NCI-H146 treated with DMSO at 0.1 percent for 48 hours (cell line): Measurements from ENCODE around the gene PAXX.
A peak's percentile ranks its signal among the peaks of the same experiment; 100 is the strongest.

ENCODE experiments used
- DNase-seq: peaks from one replicate; lab custom pipeline; 2025; ENCODE audit not compliant: unreplicated experiment; lab: John Stamatoyannopoulos, UW

PAXX gene

DNA sequence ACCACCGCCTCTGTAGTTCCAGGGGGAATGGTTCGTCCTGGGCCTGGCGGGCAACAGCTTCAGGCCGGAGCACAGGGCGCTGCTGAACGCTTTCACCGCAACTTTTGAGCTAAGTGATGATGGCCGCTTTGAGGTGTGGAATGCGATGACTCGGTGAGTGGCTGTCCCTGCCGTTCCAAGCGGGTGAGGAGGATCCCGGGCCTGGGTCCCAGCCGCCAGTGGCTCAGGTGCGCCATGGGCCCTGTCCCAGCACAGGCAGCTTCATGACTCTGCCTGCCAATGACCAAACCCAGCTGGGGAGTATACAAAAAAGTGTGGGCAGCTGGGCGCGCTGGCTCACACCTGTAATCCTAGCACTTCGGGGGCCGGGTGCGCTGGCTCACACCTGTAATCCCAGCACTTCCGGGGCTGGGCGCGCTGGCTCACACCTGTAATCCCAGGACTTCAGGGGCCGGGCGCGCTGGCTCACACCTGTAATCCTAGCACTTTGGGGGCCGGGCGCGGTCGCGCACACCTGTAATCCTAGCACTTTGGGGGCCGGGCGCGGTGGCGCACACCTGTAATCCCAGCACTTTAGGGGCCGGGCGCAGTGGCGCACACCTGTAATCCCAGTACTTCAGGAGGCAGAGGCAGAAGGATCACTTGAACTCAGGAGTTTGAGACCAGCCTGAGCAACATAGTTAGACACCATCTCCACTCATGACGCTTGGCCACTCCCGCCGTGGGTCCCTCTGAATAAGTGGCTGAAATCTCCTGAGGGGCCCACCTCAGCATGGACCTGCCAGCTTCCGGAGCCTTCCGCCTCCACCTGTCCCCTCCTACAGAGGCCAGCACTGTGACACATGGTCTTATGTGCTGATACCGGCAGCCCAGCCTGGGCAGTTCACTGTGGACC is 39.1 kb upstream of the PAXX start:
- no peak for DNase-seq

DNA sequence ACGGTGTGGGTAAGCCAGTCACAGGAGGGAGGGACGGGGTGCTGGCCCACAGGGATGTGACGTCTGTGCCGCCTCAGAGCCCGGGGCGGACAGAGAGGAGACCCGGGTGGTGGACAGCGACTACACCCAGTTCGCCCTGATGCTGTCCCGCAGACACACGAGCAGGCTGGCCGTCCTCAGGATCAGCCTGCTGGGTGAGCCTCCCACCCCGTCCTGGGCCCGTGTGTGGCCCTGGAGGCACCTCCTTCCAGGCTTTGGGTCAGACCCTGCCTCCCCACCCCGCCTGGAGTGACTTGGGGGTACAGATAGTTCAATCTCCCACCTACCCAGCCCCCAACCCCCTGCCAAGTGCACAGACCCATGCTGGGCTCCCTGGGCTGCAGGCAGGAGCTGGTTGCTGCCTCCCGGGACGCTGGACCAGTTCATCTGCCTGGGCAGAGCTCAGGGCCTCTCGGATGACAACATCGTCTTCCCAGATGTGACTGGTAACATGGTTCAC is 38.4 kb upstream of the PAXX start:
- DNase-seq, result no peak

DNA sequence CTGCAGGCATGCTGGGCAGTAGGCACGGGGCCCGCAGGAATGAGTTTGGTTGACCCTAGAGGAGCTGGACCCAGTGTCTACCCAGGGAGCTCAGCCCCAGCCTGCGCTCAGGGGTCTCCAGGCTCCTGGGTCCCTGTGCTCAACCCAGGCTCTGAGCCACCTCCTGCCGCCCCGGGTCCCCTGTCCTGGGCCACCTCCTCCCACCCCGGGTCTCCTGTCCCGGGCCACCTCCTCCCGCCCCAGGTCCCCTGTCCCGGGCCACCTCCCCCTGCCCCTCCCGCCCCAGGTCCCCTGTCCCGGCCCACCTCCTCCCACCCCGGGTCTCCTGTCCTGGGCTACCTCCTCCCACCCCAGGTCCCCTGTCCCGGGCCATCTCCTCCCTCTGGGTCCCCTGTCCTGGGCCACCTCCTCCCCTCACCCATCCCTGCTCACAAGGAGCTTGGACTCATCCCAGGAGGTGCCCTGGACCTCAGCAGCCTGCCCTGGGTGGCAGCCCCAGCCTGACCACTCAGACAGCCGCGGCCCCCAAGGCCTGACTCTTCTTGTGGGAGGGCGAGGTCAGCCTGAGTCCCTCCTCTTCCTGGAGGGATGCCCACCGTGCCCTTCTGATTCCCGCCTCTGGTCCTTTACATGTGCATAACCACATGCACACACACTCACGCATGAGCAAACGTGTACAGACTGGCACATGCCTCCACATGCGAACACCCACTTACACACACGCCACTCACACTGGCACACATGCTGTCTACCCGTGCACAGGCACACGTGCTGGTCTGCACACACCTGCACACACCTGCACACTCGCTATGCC is 37.7 kb upstream of the PAXX start:
- DNase-seq, result no peak

DNA sequence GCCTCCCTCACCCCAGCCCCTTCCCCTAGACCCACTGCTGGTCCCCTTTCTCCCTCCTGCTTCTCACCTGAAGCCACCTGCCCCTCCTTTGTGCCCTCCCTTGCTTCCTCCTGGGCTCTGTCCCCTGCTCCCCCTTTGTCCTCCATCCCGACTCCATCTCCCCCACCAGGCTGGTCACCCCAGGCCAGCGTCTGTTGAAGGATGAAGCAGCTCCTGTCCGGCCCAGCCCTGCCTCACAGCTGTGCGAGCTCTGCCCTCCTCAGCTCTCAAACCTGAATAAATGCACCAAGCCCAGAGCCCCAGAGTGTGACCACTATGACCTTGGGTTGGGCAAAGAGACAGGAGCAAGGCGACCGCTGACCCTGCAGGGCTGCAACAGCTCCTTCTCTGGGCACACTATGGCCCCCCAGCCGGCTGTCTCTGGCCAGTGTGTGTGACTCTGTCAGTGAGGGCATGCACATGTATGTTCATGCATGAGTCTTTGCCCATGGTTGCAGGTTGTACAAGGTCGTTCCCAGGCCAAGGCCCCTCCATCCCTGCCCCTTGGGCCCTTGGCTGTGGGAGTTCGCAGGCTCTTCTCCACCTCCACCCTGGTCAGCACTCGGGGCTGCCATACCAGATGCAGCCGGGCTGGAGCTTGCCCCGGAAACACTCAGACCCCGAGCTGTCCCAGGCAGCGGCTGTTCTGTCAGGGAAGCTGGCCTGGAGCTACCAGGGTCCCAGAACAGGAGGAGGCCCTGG is 36.9 kb upstream of the PAXX start:
- no peak for DNase-seq

DNA sequence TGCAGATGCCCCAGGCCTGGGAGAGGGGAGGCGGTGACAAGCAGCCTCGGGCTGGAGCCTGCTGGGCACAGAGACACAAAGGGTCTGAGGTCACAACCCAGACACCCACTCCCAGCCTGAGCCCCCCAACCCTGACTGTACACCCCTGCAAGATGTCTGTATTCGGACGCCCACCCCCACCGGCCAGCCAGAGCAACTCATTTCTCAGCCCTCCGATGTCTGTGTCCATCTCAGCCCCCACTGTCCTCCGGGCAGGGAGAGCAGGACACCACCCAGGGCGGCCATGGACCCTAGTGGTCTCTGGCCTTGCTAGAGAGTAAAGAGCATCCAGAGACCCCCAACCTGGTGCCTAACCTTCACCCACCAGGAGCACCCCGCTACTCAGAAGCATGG is 36.3 kb upstream of the PAXX start:
- no peak for DNase-seq

DNA sequence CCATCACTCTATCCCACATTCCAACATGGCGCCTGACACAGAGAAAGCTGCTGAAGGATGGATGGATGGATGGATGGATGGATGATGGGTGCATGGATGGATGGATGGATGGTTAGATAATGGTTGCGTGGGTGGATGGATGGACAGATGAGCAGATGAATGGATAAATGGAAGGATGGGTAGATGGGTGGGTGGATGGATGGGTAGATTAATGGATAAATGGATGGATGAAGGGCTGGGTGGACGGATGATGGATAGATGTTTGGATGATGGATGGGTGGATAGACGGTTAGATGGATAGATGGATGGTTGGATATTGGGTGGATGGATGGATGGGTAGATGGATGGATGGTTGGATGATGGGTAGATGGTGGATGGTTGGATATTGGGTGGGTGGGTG is 35.6 kb upstream of the PAXX start:
- no peak for DNase-seq

DNA sequence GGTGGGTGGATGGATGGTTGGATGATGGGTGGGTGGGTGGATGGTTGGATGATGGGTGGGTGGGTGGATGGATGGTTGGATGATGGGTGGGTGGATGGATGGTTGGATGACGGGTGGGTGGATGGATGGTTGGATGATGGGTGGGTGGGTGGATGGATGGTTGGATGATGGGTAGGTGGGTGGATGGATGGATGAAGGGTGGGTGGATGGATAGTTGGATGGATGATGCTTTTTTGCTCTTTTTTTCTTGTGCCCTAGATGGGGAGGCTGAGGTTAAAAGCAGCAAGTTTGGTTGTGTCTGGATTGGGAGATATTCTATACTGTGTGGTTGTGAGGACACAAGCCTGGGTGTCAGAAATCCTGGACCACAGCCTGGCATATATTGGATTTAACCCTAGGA is 34.8 kb upstream of the PAXX start:
- no peak for DNase-seq

DNA sequence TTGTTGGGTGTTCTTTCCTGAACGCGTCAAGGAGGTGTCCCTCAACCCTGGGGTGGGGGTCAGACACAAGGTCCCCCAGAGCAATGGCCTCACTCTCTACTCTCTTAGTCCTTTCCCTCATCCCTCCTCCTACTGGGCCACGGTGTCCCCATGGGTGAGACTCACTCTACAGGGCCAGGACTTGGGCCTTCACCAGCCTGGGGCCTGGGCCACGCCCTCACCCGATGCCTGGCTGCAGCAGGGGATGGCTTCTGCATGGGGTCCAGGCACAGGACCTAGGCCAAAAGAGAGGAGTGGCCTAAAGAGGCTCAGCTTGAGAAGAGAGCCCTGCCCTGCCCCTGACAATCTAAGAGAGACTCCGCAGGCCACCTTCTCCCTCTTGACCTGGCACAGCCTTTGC is 34.3 kb upstream of the PAXX start:
- DNase-seq, result no peak

DNA sequence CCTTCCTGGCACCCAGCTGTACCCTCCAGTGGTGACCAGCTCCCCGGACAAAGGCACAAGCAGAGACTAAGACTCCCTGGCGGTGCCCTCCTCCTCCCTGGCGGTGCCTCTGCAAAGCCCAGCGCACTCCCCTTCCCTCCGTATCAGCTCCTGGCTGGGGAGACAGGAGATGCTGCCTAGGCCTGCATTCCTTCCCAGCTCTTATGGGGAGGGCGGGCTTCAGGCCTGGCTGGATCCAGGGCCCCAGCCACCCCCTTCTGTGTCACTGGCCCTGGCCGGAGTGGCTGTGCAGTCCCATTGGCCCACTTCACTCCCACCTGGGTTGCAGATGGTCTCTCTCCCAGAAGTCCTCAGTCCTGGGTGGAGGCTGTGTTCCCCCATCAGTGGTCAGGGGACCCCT is 33.7 kb upstream of the PAXX start:
- no peak for DNase-seq

DNA sequence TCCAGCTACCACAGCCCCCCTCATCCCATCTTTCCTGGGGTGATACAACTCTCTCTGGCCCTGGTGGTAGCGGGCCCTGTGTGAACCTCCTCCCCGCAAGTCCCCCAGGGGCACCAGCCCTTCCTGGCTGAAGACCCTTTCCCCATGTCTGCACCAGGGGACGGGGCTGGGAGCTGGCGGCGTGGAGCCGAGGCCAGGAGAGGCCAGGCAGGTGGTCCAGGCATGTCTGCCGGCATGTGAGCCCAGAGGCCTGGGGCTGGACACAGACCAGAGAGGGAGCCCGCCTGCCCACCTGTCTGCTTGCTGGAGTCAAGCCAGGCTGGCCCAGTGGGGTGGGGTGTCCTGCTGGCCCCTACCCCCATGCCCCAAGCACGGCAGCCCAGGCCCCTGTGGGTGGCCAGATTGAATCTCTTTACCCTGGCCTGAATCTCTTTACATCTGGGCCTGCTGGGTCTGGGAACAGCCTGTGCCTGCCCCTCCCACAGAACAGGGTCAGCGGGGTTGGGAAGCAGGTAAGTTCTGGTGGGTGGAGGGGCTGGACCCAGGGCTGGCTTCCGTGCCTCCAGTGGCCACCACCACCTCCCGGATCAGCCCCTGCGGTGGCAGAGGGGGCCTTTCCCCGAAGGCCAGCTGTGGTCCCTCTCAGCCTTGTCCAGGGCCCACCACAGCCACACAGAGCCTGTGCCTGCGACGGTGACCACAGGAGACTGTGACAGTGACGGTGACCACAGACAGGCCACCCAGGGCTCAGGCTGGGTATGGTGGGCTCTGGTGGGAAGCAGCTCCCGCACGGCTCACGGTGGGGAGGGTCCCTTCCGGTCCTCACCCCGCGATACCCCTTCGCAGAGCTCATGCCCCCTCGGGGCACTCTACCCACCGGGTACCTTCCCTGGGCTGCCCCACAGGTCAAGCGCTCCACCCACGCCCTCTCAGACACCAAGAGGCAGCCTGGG is 33.0 kb upstream of the PAXX start:
- DNase-seq, result no peak

DNA sequence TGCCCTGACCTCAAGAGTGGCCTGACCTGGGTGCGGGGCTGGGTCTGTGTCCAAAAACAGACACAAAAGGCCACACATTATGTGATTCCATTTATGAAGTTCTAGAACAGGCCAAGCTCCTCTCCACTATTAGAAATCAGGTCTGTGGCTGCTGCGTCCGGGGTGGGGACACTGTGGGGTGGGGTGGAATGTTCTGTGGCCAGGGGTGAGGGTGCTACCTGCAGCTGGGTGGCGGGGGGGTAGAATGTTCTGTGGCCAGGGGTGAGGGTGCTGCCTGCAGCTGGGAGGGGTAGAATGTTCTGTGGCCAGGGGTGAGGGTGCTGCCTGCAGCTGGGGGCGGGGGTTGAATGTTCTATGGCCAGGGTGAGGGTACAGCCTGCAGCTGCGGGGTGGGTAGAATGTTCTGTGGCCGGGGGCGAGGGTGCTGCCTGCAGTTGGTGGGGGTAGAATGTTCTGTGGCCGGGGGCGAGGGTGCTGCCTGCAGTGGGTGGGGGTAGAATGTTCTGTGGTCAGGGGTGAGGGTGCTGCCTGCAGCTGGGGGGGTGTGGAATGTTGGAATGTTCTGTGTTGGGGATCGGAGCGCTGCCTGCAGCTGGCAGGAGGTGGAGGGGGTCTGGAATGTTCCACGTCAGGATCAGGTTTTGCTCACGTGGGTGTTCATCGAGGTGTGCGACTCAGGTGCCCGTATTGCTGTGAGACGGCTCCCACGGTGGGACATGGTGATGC is 31.8 kb upstream of the PAXX start:
- DNase-seq, result no peak

DNA sequence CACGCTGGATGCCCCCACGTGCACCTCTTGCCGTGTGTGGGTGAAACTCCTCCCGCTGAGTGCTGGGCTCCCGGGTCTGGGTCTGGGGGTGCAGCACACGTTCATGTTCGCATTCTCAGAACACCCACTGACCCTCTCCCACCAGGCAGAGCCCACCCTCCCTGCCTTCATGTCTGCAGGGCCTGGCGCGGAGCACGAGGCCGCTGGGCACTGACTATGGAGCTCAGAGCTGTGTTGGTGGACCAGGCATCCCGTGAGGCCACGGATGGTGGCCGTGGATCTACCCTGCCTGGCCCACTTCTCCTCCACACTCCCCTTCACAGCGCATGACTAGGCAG is 31.3 kb upstream of the PAXX start:
- no peak for DNase-seq

DNA sequence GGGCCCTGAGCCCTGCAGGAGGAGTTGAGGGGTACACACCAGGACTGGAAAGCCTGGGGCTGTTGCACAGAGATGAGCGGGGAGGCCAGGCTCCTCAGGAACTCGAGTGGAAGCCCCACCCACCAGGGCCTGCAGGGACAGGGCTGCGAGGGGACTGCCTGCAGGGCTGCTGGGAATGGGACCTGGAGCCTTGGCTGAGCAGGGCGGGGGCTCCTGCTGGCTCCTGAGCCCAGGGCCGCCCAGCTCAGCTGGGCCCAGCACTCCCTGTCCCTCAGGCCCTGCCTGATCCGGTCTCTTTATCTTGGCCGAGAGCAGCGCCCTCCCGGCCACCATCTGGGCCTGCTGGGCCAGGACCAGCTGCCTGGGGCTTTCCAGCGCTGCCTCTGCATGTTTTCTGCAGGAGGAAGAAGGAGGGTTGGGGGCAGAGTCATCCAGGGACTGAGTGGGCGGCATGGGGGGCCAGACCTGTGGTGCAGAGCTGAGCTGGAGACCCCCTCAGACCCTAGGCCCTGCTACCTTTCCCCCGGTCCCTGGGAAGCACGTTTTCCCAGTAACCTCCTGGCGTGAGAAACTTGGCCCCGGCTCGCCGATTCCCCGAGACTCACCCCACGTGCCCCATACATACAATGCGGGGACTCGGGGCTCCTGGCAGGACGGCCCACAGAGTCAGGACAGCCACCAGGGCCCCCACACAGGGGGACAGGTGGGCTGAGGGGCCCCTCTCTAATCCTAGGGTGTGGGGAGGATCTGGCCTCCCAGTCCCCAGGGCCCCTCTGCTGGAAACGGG is 30.8 kb upstream of the PAXX start:
- DNase-seq, result no peak

DNA sequence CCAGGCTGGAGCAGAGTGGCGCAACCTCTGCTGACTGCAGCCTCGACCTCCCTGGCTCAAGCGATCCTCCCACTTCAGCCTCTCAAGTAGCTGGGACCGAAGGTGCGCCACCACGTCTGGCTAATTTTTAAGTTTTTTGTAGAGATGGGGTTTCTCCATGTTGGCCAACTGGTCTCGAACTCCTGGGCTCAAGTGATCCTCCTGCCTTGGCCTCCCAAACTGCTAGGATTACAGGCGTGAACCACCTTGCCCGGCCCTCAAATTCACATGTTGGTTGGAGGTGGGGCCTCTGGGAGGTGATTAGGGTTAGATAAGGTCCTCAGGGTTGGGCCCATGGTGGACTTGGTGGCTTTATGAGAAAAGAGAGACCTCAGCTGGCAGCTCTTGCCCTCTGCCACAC is 30.1 kb upstream of the PAXX start:
- DNase-seq, result no peak

DNA sequence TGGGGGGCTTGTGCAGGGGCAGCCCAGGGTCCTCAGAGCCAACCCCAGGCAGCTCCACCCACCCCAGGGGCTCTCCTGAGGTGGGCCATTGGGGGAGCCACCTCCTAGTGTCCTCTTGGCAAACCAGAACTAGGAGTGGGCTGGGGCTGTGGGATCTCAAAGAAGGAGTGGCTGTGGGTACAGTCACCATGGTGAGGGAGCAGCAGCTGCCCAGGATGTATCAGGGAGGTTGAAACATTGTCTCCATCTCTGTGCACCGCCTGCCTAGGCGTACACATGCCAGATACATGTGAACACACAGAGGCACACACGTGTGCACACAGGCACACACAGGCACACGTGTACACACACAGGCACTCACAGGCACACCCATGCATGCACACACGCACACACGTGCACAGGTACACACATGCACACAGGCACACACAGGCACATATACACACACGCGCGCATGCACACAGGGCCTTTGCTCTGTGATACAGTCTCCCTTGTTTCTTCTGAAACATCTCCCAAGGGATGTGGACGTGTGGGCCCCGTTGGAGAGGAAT is 29.4 kb upstream of the PAXX start:
- DNase-seq, result no peak

DNA sequence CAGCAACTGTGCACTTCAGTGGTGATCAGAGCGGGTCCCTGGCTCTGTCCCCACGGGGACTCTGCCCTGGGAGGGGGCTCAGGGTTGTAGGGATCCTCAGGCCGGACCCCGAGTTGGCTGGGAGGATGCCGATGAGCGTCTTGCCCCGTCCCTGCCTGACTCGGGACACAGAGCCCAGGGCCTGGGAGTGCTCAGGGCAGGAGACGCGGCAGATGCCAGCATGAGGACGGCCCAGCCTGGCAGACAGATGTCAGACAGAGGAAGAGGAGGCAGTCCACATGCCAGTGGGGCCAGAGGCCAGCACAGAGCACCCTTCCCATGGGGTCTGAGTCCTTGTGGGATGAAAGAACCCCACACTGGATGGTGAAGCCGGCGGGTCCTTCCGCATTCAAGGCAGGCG is 28.9 kb upstream of the PAXX start:
- no peak for DNase-seq

DNA sequence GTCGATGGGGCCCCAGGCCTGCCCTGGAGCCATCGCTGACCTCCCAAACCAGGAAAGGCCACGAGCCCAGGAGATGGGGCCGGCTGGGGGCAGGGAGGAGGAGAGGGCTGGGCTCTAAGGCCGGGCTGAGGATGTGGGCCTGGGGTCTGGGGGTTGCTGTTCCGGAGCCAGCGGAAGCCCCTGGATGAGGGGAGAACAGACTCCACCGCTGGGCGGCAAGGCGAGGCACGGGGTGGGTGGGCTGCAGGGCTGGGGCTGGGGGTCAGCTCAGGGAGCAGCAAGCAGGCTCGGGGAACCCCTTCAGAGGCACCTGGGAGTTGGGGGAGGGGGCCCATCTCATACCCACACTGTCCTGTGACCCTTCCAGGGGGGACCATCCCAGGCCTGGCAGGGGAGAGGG is 28.5 kb upstream of the PAXX start:
- DNase-seq, result no peak

DNA sequence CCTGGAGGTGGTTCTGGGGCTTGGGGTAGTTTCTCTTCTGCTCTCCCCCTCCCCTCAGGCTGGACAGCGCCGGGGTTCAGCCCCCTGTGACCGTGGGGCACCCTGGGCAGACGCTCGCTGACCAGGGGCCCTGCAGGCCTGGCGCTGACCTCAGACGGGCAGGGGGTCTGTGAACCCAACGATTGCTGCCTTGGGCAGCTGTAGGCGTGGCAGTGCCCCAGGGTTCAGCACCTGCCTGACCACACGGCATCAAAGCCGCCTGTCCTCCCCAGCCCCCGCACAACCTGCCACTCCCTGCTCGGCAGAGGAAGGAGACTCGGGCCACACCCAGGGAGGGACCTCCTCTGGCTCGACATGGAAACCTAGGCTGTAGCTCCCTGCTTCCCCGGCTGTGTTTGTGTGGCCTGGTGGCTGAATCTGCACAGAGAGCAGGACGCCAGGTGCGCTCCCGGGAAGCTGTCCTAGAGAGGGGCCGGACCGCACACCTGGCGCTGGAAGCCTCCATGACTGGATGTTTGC is 28.0 kb upstream of the PAXX start:
- peak; percentile 72 for DNase-seq
